22Rv1 (cell line): ENCODE measurements around the gene OR2L8.

ENCODE experiments used
- H3K27ac ChIP-seq: fragments of 450-650 bp; 2 replicates; pipeline ENCODE4 v1.5.1; 2017
- ZFX ChIP-seq: fragments of 450-650 bp; IDR thresholded peaks from 2 replicates; pipeline ENCODE4 v1.6.1; 2017; ENCODE audit warnings: antibody characterized with exemption, borderline replicate concordance
- TF ChIP-seq, protein P1 (sequence below): fragments of 450-650 bp; IDR thresholded peaks from 2 replicates; pipeline ENCODE4 v1.5.1; 2017; ENCODE audit warnings: mild to moderate bottlenecking

OR2L8 gene

DNA sequence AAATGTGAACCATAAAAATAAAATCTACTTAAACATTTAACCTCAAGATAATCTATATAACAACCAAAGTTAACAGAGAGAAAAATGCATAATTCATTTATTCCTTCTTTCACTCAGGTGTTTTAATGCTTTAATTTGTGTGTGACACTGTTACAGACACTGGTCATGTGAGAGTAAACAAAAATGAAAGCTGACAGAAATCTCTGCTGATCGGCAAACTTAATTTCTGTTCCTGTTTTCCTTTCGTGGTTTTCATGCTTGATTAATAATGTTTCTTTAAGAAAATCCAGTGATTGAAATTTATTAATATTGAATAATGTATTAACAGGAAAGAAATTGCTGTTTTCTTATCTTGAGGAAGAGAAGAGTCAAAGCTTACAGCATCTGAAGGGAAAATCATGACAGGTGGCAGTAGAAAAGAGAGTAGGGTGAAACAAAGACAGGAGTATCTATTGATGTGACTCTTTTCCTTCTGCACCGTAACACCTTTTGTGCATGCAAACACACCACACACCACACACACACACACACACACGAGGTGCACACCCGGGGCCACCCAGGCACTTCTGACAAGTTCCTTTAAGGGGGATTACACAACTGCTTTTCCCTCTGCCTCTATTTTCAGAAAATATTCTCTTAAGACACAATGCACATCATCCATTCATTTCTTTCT lies 18.0 kb downstream of the OR2L8 start:
- H3K27ac ChIP-seq = no peak overlapping the region
- TF ChIP-seq, protein P1, sequence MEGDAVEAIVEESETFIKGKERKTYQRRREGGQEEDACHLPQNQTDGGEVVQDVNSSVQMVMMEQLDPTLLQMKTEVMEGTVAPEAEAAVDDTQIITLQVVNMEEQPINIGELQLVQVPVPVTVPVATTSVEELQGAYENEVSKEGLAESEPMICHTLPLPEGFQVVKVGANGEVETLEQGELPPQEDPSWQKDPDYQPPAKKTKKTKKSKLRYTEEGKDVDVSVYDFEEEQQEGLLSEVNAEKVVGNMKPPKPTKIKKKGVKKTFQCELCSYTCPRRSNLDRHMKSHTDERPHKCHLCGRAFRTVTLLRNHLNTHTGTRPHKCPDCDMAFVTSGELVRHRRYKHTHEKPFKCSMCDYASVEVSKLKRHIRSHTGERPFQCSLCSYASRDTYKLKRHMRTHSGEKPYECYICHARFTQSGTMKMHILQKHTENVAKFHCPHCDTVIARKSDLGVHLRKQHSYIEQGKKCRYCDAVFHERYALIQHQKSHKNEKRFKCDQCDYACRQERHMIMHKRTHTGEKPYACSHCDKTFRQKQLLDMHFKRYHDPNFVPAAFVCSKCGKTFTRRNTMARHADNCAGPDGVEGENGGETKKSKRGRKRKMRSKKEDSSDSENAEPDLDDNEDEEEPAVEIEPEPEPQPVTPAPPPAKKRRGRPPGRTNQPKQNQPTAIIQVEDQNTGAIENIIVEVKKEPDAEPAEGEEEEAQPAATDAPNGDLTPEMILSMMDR = no peak
- TF ChIP-seq ZFX = no peak

DNA sequence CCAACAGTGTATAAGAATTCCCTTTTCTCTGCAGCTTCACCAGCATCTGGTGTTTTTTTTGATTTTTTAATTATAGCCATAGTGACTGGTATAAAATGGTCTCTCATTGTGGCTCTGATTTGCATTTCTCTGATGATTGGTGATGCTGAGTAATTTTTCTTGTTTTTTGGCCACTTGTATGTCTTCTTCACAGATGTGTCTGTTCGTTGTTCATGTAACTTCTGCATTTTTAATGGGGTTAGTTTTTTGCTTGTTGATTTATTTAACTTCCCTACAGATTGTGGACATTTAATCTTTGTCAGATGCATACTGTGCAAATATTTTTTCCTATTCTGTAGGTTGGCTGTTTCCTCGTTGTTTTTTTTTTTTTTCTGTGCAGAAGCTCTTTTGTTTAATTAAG lies 44.3 kb downstream of the OR2L8 start:
- TF ChIP-seq ZFX = no peak
- TF ChIP-seq, protein P1 = no peak
- no peak overlapping the region for H3K27ac ChIP-seq

- H3K27ac ChIP-seq = no peak overlapping the region
- TF ChIP-seq, protein P1 = no peak
- no peak for TF ChIP-seq ZFX
Observed at GRCh38 chr1:247998811-247999210, 50.2 kb downstream of the OR2L8 start.
